HG02870 (cell line): Measurements from ENCODE around the gene NAV2.
A peak's percentile ranks its signal among the peaks of the same experiment; 100 is the strongest.

Source experiments
- ATAC-seq: cut with Tn5 transposase; IDR thresholded peaks from one replicate; pipeline ENCODE4 v1.9.1; 2021; ENCODE audit warnings: mild to moderate bottlenecking, moderate library complexity; ENCODE audit not compliant: unreplicated experiment

NAV2 gene

DNA sequence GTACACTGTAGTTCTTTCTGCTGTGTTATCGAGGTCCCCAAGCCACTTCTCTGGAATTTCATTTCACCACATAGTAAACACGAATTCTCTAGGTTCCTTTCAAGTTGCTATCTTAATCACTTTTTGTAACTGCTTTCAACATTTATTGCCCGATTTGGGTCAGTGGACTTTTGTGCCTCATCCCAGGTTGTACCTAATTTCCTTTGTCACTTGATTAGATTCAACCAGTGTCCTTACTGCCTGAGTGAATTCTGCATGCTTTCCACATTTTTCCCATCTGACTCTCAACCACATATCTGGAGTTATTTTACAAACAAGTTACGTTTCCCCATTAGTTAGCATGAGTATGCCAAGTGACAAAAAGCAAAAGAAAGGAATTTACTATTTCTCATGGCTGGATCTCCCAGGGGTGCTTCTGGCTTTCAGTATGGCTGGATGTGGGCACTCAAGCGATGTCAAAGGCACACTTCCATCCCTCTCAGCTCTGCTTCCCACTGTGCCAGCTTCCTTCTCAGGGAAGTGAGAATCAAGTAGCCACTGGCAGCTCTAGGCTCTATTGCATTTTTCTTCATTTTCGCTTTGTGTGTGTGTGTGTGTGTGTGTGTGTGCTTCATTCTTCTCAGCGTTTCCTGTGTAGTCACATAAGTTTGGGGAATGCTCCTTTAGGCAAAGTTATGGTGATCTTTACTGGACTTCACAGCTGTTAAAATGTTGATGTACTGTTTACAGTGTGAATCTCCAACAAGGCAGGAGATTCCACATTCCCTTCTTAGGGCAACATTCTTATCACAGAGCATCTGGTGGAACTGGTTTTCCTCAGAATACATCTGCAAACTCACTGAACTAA lies 318.7 kb downstream of the NAV2 start:
- ATAC-seq: no peak

DNA sequence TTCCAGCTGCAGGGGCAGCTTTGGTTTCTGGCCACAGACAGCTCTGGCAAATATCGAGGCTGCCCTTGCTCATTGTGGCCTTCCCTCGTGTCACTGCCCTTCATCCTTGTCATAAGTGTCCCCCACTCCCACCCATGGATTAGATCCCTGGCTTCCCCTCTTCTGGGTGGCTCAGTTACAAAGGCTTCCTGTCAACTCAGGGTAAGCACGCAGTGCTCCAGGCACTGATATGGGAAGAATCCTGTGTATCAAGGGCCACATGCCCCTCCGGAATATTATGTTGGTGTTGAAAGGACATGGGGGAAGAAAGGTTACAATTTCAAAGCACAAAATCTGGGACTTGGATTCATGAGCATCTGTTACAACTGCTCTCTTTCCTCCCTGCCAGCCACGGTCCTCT lies 319.5 kb downstream of the NAV2 start:
- ATAC-seq: no peak

DNA sequence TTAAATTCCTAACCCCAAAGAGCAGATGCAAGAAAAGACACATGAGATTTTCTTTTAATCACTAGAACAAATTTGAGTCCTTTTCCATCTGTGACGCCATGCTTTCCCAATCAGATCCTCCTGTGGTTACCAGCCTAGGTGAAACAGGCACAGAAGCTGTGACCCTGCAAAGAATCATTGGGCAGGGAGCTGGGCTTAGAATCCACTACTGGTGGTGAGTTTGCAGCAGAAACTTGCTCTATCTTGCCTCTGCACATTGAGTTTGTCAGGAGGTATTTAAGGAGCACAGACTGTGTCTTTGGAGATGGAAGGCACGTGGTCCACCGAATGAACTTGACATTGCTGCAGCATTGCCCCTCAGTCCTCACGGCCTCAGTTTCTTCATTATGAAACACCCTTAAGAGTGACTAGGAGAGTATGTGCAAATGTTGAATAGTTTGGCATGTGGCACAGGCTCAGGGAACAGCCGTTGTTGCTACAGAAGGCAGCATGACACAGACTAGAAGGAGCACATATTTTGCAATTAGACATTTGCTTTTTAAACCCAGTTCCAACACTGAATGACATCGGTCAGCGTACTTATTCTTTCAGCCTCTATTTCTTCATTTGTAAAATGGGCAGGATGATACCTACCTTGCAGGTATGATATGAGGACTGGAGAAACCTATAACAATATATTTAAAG lies 320.1 kb downstream of the NAV2 start:
- no peak for ATAC-seq

DNA sequence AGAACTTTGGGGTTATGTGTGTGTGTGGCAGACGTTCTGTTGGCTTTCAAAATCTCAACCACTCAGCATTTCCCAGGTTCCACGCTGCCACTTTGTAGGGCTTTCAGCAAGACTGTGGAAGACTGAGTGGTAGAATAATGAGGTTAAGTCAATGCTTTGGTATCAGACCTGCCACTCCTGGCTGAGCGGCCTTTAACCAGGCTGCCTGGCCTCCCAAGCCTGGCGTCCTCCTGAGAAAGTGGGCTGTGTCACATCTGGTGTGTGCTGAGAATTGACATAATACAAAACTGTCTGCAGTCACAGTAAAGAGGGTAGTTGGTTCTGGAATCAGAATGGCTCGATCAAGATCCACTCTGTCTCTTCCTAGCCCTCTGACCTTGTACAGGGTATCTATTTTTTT lies 321.2 kb downstream of the NAV2 start:
- no peak for ATAC-seq

DNA sequence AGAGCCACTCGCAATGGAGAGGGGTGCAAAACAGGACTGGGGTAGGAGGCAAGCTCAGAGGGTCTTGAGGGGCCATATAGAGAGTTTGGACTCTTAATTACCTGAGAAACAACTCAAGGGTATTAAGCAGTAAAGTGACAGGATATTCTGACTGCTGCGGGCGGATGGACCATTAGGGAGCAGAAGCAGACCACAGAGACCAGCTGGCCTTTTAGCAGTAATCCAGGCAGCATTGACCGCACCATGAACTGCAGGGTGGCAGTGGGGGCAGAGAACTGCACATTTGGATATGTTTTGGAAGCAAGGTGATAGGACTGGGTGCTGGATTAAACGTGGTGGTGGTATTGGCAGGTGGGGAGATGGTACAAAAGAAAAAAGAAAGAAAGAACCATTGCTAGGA lies 322.3 kb downstream of the NAV2 start:
- no peak for ATAC-seq

DNA sequence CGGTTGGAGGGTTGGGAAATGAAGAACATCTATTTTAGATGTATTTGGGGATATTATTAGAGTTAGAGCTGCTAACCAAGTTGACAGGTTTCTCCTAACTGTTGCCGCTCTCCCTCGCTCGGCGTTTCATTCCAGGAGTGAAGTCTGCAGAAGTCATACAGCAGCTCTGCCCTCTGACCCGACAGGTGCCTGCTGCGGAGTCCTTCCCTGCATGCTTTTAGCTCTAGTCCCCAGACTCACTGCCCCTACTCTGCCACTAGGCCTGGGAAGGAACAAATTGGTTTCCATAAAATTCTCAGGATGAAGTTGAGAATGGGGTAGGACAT lies 322.7 kb downstream of the NAV2 start:
- no peak for ATAC-seq

DNA sequence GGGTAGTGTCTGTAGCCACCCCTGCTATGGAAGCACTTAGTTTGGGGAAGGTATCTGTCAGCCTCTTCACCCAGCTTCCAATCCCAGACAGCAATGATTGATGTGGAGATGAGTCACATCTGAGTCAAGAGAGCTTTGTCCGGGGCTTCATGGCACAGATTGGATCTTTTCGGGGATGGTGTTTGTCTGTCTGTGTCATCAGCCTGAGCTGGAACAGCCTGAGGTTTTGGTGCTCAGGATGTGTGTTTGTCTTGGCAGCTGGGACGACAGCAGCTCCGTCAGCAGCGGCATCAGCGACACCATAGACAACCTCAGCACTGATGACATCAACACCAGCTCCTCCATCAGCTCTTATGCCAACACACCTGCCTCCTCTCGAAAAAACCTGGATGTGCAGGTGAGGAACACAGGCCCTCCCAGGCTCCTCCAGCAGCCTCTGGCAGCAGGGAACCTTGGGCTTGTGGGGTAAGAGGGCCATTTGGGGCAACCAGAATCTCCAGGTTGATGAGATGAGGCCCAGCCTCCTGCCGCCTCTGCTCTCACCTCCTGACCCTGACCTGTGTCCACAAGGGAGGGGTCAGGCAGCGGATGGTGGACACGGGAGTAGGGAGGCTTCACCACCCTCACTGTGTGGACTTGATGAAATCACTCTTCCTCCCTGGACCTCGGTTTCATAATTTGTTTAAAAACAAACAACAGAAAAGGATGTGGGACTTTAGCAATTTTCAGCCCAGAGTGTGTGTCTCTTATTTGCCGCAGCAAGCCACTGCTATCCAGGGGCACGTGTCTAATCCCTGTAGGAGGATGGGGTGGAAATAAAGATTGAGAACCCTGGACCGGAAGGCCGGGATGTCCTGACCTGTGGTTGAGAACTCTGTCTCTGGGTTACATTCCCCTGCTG lies 323.3 kb downstream of the NAV2 start:
- no peak for ATAC-seq

DNA sequence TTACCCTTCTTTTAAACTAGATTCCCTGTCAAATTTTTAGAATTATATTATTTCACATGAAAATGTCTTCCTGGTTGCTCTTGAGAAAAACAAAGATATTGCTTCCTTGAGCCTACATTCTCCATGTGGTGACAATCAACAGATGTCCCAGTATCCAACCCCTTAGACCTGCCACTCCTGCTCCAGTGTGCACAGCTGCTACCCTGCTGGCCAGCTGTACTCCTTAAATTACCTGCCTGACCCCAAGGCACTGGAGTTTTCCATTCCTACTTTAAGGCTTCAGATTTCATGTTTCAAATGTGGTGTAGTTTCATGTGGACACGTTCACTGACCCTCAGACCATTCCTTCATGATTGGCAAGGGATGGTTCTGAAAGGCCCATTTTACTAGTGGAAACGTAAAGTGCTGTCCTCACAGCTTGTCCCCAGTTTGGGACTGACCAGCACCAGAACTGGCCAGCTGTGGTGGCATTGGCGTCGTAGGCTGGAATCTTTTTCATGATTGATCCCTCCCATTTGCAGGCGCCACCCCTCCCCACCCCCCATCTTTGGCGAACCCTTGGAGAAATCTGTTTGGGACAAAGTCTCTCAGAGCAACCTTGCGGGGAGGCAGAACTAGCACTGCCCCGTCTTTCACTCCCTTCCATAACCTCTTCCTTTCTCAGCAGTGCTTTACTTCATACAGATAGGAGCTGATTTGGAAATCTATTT lies 324.1 kb downstream of the NAV2 start:
- peak; percentile 7 for ATAC-seq

DNA sequence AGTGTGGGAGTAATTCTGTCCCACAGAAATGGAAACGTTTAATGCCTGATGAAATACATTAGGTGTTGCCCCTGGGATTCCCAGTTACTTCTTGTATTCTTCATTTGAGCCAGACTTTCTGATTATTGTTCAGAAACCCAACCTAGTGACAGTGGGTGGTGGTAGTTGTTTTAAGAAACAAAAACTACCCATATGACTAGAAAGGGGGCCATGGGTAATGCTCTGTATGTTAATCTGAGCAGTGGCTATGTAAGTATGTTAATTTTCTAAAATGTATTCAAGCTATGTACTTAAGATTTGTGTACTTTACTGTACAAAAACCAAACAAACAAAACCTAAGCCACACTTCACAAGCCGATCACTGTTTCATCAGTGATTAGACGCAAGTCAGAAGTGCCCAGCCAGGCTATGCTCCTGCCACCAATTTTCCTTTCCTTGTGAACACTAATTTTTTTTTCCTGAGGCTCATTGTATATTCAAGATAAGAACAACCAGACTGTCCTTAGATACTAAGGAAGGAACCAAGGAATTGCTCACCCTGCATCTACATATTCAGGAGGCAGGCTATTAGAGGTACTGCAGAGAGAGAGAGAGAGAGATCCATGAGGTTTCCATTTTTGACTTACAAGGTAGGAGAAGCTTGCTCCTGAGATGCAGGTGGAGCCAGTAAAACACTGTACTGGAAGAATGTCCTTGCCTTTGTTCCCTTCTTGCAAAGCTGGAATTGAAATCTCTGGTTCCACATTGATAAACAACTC lies 324.9 kb downstream of the NAV2 start:
- peak; percentile 83 for ATAC-seq

DNA sequence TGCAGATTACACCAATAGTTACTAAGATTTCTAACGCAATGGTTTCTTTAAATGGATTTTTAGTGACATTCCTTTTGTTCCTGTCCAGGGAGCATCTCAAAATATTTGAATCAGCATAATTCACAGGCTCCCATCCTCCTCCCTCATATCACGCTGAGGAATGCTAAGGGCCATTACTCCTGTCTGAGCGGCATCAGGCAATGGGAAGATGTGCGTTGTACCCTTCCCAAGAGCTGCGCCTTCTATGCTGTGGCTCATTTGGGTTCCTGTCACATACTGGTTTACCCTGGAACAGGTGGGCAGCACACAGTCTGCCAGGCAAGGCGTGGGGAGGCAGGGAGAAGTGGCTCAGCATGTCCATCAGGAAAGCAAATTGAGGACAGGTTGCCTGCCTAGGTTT lies 325.8 kb downstream of the NAV2 start:
- no peak for ATAC-seq

DNA sequence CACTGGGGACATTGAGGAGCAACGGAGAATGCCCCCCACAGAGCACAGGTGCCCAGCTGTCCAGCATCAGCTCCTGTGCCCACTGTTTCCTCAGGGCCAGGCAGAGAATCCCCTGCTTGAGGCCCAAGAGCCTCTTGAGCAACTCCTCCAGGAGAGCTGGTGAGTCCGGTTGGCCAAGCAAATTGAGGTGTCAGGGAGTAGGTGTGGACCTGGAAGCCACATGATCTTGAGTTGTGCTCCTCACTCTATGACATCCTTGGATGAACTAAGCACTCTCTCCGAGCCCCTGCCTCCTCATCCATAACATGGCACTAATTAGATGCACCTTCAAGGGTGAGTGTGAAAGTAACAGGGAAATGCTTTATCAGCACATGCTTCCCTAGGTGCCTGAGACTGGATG lies 326.3 kb downstream of the NAV2 start:
- no peak for ATAC-seq

DNA sequence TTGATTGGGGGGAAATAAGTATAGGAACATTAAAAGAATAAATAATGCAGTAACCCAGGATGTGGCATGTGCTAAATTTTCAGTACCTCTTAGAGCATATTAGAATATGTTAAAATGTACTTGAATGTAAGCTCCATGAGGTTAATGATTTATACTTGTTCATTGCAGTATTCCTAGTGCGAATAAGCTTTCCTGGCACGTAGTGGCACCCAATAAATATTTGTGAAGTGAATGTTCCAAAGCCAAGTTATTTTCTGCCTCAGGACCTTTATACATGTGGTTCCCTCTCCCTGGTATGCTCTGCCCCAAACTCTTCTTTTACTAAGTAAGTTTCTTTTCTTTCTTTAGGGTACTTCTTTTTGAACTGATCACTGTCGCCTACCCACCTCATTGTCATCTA lies 328.9 kb downstream of the NAV2 start:
- ATAC-seq: no peak

DNA sequence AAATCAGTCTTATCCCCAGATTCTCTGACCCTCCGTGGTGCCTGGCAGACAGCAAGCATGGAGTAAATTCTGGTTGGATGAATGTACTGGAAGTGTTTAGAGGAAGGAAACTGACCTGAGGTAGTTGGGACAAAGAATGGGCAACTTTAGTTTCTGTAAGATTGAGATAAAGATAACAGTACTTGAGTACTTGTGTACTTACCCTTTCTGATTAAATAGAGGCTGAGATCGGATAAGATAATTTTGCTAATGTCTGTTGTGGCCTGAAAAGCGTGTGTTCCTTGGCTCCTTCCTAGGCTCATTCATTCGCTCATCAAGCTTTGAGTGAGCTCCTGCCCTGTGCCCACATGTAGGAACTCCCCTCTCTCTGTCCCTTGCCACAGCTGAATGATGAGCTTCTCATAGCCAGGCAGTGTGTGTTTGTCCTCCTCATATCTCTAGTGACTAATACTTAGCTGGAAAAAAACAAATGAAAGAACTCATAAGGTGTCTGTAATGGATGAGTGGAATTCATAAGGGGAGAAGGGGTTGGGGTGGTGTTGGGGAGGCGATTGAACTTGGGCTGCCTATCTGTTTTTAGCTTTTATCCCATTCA lies 329.5 kb downstream of the NAV2 start:
- no peak for ATAC-seq

DNA sequence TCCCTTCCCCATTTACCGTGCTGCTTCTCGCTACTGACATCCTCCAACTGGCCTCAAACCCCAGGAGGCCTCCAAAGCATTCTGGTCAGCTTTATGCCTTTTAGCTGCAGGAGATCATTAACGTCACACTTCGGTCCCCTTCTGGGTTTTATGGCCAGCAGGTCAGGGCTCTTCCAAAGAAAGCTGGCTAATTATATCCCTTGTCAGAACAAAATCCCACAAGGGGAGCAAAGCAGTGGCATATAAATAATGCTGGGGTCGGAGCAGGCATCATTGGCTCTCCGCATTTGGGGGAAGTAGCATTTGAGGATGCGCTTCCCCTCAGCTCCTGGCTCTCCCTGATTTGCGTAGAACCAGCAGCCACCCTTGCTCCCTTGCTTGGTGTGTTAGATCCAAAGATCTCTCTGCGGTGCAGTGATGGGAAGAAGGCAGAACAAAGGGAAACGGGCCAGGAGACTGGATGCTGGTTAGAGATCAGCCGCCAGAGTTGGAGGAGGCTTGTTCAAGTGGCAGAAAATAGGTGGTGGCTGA lies 330.2 kb downstream of the NAV2 start:
- ATAC-seq: no peak

DNA sequence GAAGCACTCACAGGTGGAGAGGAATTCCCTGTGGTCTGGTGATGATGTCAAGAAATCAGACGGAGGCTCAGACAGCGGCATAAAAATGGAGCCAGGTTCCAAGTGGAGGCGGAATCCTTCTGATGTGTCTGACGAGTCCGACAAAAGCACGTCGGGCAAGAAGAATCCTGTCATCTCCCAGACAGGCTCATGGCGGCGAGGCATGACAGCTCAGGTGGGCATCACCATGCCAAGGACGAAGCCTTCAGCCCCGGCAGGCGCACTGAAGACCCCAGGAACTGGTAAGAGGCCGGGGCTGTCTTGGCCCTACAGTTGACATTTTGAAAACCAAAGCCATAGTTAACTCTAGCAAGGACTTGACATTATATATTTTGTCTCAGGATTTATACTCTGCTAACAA lies 331.4 kb downstream of the NAV2 start:
- no peak for ATAC-seq

DNA sequence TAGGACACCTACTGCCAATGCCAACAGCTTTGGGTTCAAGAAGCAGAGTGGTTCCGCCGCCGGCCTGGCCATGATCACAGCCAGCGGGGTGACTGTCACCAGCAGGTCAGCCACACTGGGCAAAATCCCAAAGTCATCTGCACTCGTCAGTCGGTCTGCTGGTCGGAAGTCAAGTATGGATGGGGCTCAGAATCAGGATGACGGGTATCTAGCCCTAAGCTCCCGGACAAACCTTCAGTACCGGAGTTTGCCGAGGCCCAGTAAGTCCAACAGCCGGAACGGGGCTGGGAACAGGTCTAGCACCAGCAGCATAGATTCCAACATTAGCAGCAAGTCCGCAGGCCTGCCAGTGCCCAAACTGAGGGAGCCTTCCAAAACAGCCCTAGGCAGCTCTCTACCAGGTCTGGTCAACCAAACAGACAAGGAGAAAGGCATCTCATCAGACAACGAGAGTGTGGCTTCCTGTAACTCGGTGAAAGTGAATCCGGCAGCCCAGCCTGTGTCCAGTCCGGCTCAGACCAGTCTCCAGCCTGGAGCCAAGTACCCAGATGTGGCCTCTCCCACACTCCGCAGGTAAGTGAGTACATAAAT lies 332.6 kb downstream of the NAV2 start:
- no peak for ATAC-seq

DNA sequence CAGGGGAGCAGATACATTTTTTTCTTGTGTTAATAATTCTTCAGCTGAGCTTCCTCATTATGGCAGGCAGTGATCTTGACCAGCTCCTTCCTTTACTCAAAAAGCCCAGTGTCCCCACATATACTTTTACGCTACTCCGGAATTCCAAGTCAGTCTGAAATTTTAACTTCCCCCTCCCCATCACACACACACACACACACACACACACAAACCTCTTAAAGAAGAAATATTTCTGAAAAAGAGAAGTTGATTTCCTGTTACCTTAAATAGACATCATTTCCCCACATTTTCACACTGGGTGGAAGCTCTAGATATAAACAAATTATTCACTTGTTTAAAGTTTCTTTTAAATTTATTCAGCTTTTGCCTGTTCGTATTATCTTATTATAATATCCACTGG lies 333.8 kb downstream of the NAV2 start:
- ATAC-seq: no peak

DNA sequence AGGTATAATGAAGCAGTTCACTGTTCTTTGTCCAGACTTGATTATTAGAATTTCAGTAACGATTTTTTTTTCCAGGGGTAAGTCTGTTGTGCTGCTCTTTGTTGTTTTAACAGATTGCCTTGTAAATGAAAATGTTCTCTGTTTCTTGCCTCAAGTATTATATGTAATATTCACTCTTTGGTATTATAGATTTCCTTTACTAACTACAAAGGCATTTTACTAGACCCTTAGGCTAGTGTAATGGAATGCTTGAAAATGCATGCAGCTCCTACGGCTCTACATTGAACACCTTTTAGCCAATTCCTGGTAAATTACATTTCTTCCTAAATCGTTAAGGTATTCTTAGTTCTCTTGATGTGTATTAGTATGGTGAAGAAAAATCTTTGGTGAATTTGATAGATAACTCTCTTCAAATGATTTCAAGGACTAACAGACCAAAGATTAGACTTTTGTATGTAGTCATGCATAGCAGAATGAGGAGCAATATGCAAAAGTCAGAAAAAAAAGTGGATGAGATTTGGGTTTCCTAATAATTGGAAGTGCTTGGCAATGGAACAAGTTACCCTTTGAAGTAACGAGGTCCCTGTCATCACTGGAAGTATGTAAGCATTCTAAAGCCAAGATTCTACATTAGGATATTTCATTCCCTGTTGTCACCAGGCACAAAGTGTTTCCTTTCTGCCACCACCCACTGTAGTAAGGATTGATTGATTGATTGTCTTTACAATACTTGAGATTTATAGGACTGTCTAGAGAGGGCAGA lies 334.6 kb downstream of the NAV2 start:
- no peak for ATAC-seq

DNA sequence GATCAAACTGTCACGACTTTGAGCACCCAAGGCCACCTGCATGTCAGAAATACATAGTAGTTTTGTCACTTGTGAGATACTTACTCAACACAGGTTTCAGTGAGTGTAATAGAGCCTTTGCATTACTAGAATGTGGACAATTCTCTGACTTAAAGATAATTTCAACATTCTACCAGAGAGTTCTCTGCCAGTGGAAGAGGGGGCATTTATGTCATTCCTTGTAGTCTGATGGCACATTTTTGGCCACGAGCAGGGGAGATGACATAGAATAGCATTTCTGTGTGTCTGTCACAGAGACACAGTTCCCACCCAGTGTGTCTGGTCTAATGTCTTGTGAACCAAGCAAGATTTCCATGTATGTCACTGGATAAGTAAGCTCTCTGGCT lies 335.1 kb downstream of the NAV2 start:
- no peak for ATAC-seq
